WTC11 (cell line): ENCODE data around the gene CDK5.

ENCODE experiments used
- MXD4 ChIP-seq: fragments of 250-450 bp; sonication (Bioruptor Pico); IDR thresholded peaks from 2 replicates; pipeline ENCODE4 v1.8.0; 2021; ENCODE audit warnings: mild to moderate bottlenecking, moderate library complexity, borderline replicate concordance
- OVOL2 ChIP-seq: fragments of 250-450 bp; sonication (Bioruptor Pico); IDR thresholded peaks from 2 replicates; pipeline ENCODE4 v1.9.0; 2021; ENCODE audit warnings: mild to moderate bottlenecking, borderline replicate concordance
- RORB ChIP-seq: fragments of 250-450 bp; sonication (Bioruptor Pico); IDR thresholded peaks from 2 replicates; pipeline ENCODE4 v1.9.0; 2021; ENCODE audit warnings: mild to moderate bottlenecking
- TCF7 ChIP-seq: sonication (generic); formaldehyde crosslinking; IDR thresholded peaks from 2 replicates; pipeline ENCODE4 v1.8.0; 2022; ENCODE audit warnings: mild to moderate bottlenecking, low read depth, missing genetic modification reagents, moderate library complexity
- TEAD4 ChIP-seq: sonication (generic); formaldehyde crosslinking; IDR thresholded peaks from 2 replicates; pipeline ENCODE4 v1.8.0; 2022; ENCODE audit warnings: mild to moderate bottlenecking, missing genetic modification reagents
- TF ChIP-seq, protein P1 (sequence below): sonication (generic); formaldehyde crosslinking; IDR thresholded peaks from 2 replicates; pipeline ENCODE4 v1.8.1; 2023; ENCODE audit warnings: mild to moderate bottlenecking, missing genetic modification reagents, moderate library complexity
- TF ChIP-seq, protein P2 (sequence below): sonication (generic); formaldehyde crosslinking; IDR thresholded peaks from 2 replicates; pipeline ENCODE4 v1.8.1; 2023; ENCODE audit warnings: mild to moderate bottlenecking, missing genetic modification reagents, borderline replicate concordance
- TF ChIP-seq, protein P3 (sequence below): fragments of 200-600 bp; IDR thresholded peaks from 2 replicates; pipeline ENCODE4 v1.8.0; 2022; ENCODE audit warnings: antibody characterized with exemption

DNA sequence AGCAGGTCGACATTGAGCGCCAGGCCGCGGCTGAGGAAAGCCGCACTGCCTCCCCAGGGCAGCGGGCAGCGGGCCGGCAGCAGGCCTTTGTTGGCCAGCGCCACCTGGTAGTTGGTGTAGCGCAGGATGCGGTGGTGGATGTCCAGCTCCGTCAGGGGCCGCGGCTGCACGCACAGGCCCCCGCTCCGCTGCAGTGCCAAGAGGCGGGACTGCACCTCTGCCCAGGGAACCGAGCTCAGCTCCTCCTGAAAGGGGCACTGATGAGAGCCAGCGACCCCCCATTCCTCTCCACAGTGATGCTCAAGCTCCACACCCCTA is 38.6 kb downstream of the CDK5 start:
- TF ChIP-seq OVOL2 (no peak), RORB (no peak), TCF7 (CRISPR knock-in tag) (no peak), MXD4 (CRISPR knock-in tag) (no peak), TEAD4 (no peak)
- TF ChIP-seq, protein P1, sequence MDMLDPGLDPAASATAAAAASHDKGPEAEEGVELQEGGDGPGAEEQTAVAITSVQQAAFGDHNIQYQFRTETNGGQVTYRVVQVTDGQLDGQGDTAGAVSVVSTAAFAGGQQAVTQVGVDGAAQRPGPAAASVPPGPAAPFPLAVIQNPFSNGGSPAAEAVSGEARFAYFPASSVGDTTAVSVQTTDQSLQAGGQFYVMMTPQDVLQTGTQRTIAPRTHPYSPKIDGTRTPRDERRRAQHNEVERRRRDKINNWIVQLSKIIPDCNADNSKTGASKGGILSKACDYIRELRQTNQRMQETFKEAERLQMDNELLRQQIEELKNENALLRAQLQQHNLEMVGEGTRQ (CRISPR knock-in tag): no peak
- TF ChIP-seq, protein P2, sequence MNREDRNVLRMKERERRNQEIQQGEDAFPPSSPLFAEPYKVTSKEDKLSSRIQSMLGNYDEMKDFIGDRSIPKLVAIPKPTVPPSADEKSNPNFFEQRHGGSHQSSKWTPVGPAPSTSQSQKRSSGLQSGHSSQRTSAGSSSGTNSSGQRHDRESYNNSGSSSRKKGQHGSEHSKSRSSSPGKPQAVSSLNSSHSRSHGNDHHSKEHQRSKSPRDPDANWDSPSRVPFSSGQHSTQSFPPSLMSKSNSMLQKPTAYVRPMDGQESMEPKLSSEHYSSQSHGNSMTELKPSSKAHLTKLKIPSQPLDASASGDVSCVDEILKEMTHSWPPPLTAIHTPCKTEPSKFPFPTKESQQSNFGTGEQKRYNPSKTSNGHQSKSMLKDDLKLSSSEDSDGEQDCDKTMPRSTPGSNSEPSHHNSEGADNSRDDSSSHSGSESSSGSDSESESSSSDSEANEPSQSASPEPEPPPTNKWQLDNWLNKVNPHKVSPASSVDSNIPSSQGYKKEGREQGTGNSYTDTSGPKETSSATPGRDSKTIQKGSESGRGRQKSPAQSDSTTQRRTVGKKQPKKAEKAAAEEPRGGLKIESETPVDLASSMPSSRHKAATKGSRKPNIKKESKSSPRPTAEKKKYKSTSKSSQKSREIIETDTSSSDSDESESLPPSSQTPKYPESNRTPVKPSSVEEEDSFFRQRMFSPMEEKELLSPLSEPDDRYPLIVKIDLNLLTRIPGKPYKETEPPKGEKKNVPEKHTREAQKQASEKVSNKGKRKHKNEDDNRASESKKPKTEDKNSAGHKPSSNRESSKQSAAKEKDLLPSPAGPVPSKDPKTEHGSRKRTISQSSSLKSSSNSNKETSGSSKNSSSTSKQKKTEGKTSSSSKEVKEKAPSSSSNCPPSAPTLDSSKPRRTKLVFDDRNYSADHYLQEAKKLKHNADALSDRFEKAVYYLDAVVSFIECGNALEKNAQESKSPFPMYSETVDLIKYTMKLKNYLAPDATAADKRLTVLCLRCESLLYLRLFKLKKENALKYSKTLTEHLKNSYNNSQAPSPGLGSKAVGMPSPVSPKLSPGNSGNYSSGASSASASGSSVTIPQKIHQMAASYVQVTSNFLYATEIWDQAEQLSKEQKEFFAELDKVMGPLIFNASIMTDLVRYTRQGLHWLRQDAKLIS (CRISPR knock-in tag): no peak
- TF ChIP-seq, protein P3, sequence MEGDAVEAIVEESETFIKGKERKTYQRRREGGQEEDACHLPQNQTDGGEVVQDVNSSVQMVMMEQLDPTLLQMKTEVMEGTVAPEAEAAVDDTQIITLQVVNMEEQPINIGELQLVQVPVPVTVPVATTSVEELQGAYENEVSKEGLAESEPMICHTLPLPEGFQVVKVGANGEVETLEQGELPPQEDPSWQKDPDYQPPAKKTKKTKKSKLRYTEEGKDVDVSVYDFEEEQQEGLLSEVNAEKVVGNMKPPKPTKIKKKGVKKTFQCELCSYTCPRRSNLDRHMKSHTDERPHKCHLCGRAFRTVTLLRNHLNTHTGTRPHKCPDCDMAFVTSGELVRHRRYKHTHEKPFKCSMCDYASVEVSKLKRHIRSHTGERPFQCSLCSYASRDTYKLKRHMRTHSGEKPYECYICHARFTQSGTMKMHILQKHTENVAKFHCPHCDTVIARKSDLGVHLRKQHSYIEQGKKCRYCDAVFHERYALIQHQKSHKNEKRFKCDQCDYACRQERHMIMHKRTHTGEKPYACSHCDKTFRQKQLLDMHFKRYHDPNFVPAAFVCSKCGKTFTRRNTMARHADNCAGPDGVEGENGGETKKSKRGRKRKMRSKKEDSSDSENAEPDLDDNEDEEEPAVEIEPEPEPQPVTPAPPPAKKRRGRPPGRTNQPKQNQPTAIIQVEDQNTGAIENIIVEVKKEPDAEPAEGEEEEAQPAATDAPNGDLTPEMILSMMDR: no peak
